Retinal pigment epithelial cell (primary cell): ENCODE results near the gene NEGR1.

Source experiments
- DNase-seq: peaks from one replicate; pipeline ENCODE4 v3.0.0-alpha.2; 2010; ENCODE audit warnings: low read depth
- H3K4me3 ChIP-seq: 2 replicates; pipeline ENCODE4 v1.5.1; 2011; ENCODE audit warnings: mild to moderate bottlenecking, low read length, control low read depth, moderate library complexity
- CTCF ChIP-seq: conservative IDR thresholded peaks from 2 replicates; pipeline ENCODE4 v1.5.1; 2011; ENCODE audit warnings: low read depth, low read length, control low read depth, inconsistent platforms

Gene NEGR1

GRCh38 chr1:71587961-71588360, 694.4 kb downstream of the NEGR1 start:
- no peak for DNase-seq
- H3K4me3 ChIP-seq, result no peak overlapping the region
- peak; percentile 42 for TF ChIP-seq CTCF

- no peak for TF ChIP-seq CTCF
- no peak for DNase-seq
Observed at GRCh38 chr1:71586030-71586429, 696.3 kb downstream of the NEGR1 start.

DNA sequence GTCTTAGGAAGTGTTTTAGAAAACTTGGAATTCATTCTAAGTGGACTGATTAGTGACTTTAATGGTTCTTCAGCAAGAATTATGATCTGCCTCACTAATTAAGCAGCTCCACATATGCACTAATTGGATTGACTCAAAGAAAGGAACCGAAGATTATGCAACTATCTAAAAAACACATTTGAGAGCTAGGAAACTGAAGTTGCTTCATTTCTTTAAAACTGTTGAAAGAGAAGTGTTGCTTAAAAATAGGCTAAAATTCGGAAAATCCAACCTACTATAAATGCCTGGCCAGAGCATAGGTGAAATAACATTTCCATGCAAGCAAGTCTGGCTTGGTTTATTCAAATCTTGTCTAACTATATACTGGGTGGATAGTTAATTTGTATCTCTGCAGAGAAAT, 698.6 kb downstream of the NEGR1 start:
- no peak for DNase-seq
- no peak for TF ChIP-seq CTCF
- no peak overlapping the region for H3K4me3 ChIP-seq

More at GRCh38 chr1:71586030-71586429, 696.3 kb downstream of the NEGR1 start:
- no peak overlapping the region for H3K4me3 ChIP-seq

DNA sequence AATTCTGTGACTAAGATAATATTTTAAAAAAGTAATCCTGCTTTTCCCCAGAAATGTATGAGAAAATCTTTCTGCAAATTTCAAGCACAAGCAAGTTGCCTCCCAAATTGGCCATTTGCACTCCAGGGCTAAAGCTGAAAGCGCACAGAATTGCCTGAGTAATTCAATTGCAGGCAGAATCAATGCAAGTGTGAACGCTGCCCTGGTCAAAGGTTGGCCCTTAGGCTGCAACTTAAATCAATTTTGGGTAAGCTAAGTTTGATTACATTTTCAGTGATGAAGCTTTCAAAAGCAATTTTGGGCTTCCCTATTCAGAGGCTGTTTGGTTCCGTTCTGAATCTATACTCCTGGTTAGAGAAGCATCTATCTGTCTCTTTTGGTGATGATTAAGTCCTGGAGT, 699.7 kb downstream of the NEGR1 start:
- no peak for TF ChIP-seq CTCF
- no peak for DNase-seq
- no peak overlapping the region for H3K4me3 ChIP-seq

GRCh38 chr1:71577451-71578131, 704.7 kb downstream of the NEGR1 start:
- no peak overlapping the region for H3K4me3 ChIP-seq
- TF ChIP-seq CTCF, result no peak
- no peak for DNase-seq

GRCh38 chr1:71572038-71572437, 710.3 kb downstream of the NEGR1 start:
- H3K4me3 ChIP-seq, result no peak overlapping the region
- no peak for DNase-seq
- no peak for TF ChIP-seq CTCF

DNA sequence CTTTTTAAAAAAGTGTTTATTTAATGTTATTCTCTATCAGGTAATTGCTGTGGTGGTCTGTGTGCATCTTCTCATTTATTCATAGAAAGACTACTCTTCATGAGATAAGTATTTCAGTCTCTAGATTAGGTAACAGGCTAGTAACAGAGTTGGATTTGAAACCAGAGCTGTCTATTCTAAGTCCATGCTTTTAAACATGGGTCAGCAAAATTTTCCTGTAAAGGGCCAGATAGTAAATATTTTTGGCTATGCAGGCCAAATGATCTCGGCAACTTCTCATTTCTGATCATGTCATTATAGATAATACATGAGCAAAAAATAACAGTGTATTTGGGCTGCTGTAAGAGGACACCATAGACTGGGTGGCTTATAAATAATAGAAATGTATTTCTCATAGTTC, 715.9 kb downstream of the NEGR1 start:
- no peak overlapping the region for H3K4me3 ChIP-seq
- TF ChIP-seq CTCF, result no peak
- DNase-seq, result no peak
